Cardiac muscle cell (in vitro differentiated cells and primary cell): ENCODE data around the gene ENPEP. TPM values are rescaled to one million over a fixed set of nuclear protein-coding genes. Genes with fewer than 3 reads are reported as not detected.

Experiments used
- DNase-seq, 2 donors: peaks; one replicate each; pipeline versions ENCODE4 v3.0.0 to v3.0.0-alpha.2; 2010 to 2017; ENCODE audit warnings: low read depth in 1 of 2, low spot score in 1 of 2
- H3K27ac ChIP-seq: fragments of 200-600 bp; sonication (generic); 2 replicates; pipeline ENCODE4 v1.5.1; 2016
- H3K27me3 ChIP-seq: fragments of 200-600 bp; sonication (generic); 2 replicates; pipeline ENCODE4 v1.6.0; 2016; ENCODE audit warnings: control low read depth
- H3K36me3 ChIP-seq: fragments of 200-600 bp; sonication (generic); 2 replicates; pipeline ENCODE4 v1.5.1; 2016; ENCODE audit warnings: control low read depth
- H3K4me1 ChIP-seq: fragments of 200-600 bp; sonication (generic); 2 replicates; pipeline ENCODE4 v1.8.1; 2017; ENCODE audit warnings: low read depth, mild to moderate bottlenecking, mixed run types
- H3K4me3 ChIP-seq: fragments of 200-600 bp; sonication (generic); 2 replicates; pipeline ENCODE4 v1.5.1; 2016; ENCODE audit warnings: mild to moderate bottlenecking
- H3K9me3 ChIP-seq: fragments of 200-600 bp; sonication (generic); 2 replicates; pipeline ENCODE4 v1.5.1; 2017; ENCODE audit warnings: low read depth, mild to moderate bottlenecking, control low read depth
- CTCF ChIP-seq: IDR thresholded peaks from 2 replicates; pipeline ENCODE4 v1.5.1; 2012; ENCODE audit warnings: low read depth, mild to moderate bottlenecking, low read length
- polyA plus RNA-seq: library from polyadenylated mRNA; unstranded; fragments of >200 nt; fragmentation: Nextera tagmentation; extraction: Ambion mirVana; gene quantifications from 2 replicates; pipeline ENCODE4 v1.2.1, GENCODE V29; 2016
- total RNA-seq: library from RNA; depleted of rRNA; stranded (reverse); fragments of >200 nt; gene quantifications from 2 replicates; pipeline ENCODE4 v1.2.3, GENCODE V29; 2016

The ENPEP gene
- total and polyA plus RNA-seq, 2 experiments from 2014 or later: 4.6 to 5.5 TPM

DNA sequence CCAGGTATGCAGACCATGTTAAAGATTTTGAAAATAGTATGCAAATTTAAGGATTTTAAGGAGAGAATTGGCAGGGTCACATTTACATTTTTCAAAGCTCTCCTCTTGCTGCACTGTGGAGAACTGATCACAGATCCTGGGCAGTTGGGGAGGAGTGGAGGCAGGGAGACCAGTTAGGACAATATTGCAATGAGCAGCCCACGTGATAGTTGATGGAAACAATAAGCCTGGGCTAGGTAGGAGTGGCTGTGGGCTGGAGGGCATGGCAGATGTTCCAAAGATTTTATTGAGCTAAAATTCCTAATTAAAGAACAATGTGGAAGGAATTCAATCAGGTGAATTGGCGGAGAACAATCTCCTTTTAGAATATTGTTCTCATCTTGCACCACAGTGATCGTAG is 50.6 kb downstream of the ENPEP start:
- Histone ChIP-seq H3K27ac (no peak overlapping the region), H3K4me3 (no peak overlapping the region), H3K36me3 (no peaks in the 10 kb centered on the region), H3K9me3 (no peaks in the 10 kb centered on the region), H3K27me3 (no peaks in the 10 kb centered on the region), H3K4me1 (no peaks in the 10 kb centered on the region)
- DNase-seq: no peak
- TF ChIP-seq CTCF: no peak

GRCh38 chr4:110527156-110527555 is 51.2 kb downstream of the ENPEP start:
- no peaks in the 10 kb centered on the region for H3K27me3 ChIP-seq
- H3K27ac ChIP-seq: no peak overlapping the region
- DNase-seq: no peak
- H3K36me3 ChIP-seq: no peaks in the 10 kb centered on the region
- no peaks in the 10 kb centered on the region for H3K9me3 ChIP-seq
- TF ChIP-seq CTCF: no peak
- H3K4me1 ChIP-seq: no peaks in the 10 kb centered on the region
- no peak overlapping the region for H3K4me3 ChIP-seq

GRCh38 chr4:110532901-110533589 is 57.1 kb downstream of the ENPEP start:
- Histone ChIP-seq H3K4me3 (no peak overlapping the region), H3K27ac (no peak overlapping the region), H3K27me3 (no peaks in the 10 kb centered on the region), H3K36me3 (no peaks in the 10 kb centered on the region), H3K4me1 (no peaks in the 10 kb centered on the region), H3K9me3 (no peaks in the 10 kb centered on the region)
- DNase-seq: no peak
- no peak for TF ChIP-seq CTCF

- H3K36me3 ChIP-seq: no peaks in the 10 kb centered on the region
- no peak overlapping the region for H3K4me3 ChIP-seq
- H3K4me1 ChIP-seq: no peaks in the 10 kb centered on the region
- peak in 1 of 2 donors; percentile 17 for DNase-seq
- H3K9me3 ChIP-seq: no peaks in the 10 kb centered on the region
- no peaks in the 10 kb centered on the region for H3K27me3 ChIP-seq
- TF ChIP-seq CTCF: no peak
- no peak overlapping the region for H3K27ac ChIP-seq
Measured at GRCh38 chr4:110533590-110533910, 57.6 kb downstream of the ENPEP start.

DNA sequence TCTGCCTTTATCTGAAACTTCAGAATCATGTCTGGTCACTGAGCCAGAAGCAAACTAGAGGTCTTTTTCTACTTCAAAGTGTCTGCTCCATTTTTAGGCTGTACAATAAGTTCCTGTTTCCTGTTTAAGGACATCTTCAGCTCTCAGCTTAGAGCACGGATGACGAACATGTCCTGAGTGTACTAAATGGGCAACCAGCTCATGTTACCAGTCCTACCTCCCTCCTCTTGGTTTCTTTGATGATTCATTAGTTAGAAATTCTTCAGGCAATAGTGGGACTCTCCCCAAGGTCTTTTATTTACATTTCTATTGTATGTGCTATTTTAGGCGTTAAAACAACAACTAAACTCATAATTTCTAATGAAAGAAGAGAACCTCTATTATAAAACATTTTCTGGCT is 58.0 kb downstream of the ENPEP start:
- Histone ChIP-seq H3K4me3 (no peak overlapping the region), H3K27ac (no peak overlapping the region), H3K27me3 (no peaks in the 10 kb centered on the region), H3K9me3 (no peaks in the 10 kb centered on the region), H3K4me1 (no peaks in the 10 kb centered on the region), H3K36me3 (no peaks in the 10 kb centered on the region)
- DNase-seq: peak in 1 of 2 donors; percentile 94
- no peak for TF ChIP-seq CTCF
